Omental fat pad (tissue), 4 donors: Measurements from ENCODE around the gene XPO4. TPM values are rescaled to one million over a fixed set of nuclear protein-coding genes. Genes with fewer than 3 reads are reported as not detected.

Experiments
- ATAC-seq: fragments of 150-250 bp; one replicate; pipeline ENCODE4 v1.9.1; 2016; ENCODE audit warnings: mild to moderate bottlenecking, moderate library complexity; ENCODE audit not compliant: low FRiP score
- DNase-seq: peaks from one replicate; pipeline ENCODE4 v3.0.0-alpha.2; 2019; ENCODE audit warnings: low spot score
- CTCF ChIP-seq, 3 donors: fragments of 450-650 bp; IDR thresholded peaks; one replicate each; pipeline ENCODE4 v1.5.1; 2016 to 2017; ENCODE audit warnings: antibody characterized with exemption in 3 of 3, mild to moderate bottlenecking in 3 of 3, moderate library complexity in 2 of 3
- total RNA-seq, 4 donors: library from RNA; depleted of rRNA; stranded (reverse); fragments of >200 nt; gene quantifications; one replicate each; pipeline ENCODE4 v1.1.0, GENCODE V29; 2016

The XPO4 gene
- total RNA-seq, 4 donors from 2014 or later: 14.5 to 24.5 (median 15.1) TPM

- ATAC-seq (peak; percentile 96), DNase-seq (peak; percentile 86)
- no peak for TF ChIP-seq CTCF (IDR thresholded peaks at IDR 0.05)
These were observed 129.1 kb downstream of the XPO4 start, which contains the start of gene EEF1AKMT1 for GRCh38 chr13:20773194-20774080. EEF1AKMT1 (minus strand) TSS chr13:20773961; CDS start chr13:20757598, 16,363 bp downstream.

GRCh38 chr13:20772401-20773131 lies 130.0 kb downstream of the XPO4 start:
- ATAC-seq (no peak), DNase-seq (no peak)
- TF ChIP-seq CTCF (IDR thresholded peaks at IDR 0.05): no peak

DNA sequence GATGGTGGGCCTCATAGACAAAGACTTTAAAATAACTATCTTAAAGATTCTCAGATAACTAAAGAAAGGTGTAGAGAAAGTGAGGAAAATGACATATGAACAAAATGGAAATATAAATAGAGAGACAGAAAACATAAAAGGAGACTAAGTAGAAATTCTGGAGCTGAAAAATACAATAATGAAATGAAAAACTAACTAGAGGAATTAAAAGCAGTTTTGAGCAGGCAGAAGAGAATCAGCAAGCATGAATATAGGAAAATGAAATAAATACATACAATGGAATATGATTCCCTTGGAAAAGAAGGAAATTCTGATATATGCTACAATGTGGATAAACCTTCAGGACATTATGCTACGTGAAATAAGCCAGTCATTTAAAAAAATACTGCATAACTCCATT lies 132.7 kb downstream of the XPO4 start:
- no peak for TF ChIP-seq CTCF (IDR thresholded peaks at IDR 0.05)
- DNase-seq (no peak), ATAC-seq (no peak)

GRCh38 chr13:20769091-20769490 lies 133.5 kb downstream of the XPO4 start:
- no peak for TF ChIP-seq CTCF (IDR thresholded peaks at IDR 0.05)
- ATAC-seq (no peak), DNase-seq (no peak)

DNA sequence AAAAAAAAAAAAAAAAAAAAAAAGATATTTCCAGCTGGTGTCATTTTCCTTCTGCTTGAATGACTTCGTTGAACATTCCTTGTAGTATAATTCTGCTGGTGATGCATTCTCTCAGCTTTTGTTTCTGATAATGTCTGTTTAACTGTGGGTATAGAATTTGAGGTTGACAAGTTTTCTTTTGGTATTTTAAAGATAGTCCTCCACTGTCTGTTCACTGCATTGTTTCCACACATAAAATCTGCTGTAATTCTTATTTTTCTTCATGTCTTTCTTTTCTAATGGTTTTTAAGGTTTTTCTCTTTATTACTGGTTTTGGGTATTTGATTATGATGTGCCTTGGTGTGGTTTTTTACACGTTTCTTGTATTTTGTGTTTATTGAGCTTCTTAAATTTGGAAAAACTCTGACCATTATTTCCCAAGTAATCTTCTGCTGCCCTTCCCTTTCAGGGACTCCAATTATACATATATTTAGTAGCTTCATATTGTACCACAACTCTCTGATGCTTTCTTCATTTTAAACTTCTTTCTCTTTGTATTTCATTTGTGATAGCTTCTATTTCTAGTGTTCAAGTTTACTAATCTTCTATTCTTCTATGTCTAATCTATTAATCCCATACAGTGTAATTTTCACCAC lies 135.1 kb downstream of the XPO4 start:
- no peak for ATAC-seq
- no peak for DNase-seq
- no peak for TF ChIP-seq CTCF (IDR thresholded peaks at IDR 0.05)

- ATAC-seq: no peak
These were observed 141.7 kb downstream of the XPO4 start for GRCh38 chr13:20760872-20761271.

More at GRCh38 chr13:20760872-20761271, 141.7 kb downstream of the XPO4 start:
- DNase-seq: no peak
- TF ChIP-seq CTCF (IDR thresholded peaks at IDR 0.05): no peak
